Prostate gland (tissue), 2 donors: ENCODE data around the gene DTYMK.

ENCODE experiments used
- POLR2A ChIP-seq: fragments of 450-650 bp; IDR thresholded peaks from one replicate; pipeline ENCODE4 v1.6.1; 2016; ENCODE audit warnings: antibody characterized with exemption, mild to moderate bottlenecking
- POLR2AphosphoS5 ChIP-seq: sonication (generic); formaldehyde crosslinking; IDR thresholded peaks from one replicate; pipeline ENCODE4 v1.6.1; 2017; ENCODE audit warnings: antibody characterized with exemption
- TF ChIP-seq, protein P1 (sequence below), 4 experiments: fragments of 200-600 bp in 2 of 4; fragments of 450-650 bp in 2 of 4; sonication (generic) in 2 of 4; IDR thresholded peaks; 1 replicate in 3 of 4; 2 replicates in 1 of 4; pipeline ENCODE4 v1.5.1; 2016 to 2019; ENCODE audit warnings: antibody characterized with exemption in 4 of 4, mild to moderate bottlenecking in 2 of 4, moderate library complexity in 2 of 4

DNA sequence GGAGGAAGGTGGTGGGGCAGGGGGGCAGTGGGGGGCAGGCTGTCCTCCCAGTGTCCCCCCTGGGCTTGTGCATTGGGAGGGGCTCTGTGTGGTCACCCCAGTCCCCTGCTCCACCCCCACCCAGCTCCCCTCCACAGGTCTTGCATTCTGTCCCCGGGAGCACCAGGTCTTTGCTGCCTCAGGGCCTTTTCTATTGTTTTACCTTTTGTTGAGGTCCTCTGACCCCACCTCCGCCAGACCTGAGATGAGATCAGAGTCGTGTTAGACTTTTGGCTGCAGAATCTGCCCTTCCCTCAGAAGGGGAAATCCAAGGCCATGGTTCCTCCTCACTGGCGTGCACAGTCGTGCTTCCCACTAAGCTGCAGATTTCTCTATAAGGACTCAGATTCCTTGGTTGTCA, 28.3 kb downstream of the DTYMK start:
- TF ChIP-seq, protein P1, sequence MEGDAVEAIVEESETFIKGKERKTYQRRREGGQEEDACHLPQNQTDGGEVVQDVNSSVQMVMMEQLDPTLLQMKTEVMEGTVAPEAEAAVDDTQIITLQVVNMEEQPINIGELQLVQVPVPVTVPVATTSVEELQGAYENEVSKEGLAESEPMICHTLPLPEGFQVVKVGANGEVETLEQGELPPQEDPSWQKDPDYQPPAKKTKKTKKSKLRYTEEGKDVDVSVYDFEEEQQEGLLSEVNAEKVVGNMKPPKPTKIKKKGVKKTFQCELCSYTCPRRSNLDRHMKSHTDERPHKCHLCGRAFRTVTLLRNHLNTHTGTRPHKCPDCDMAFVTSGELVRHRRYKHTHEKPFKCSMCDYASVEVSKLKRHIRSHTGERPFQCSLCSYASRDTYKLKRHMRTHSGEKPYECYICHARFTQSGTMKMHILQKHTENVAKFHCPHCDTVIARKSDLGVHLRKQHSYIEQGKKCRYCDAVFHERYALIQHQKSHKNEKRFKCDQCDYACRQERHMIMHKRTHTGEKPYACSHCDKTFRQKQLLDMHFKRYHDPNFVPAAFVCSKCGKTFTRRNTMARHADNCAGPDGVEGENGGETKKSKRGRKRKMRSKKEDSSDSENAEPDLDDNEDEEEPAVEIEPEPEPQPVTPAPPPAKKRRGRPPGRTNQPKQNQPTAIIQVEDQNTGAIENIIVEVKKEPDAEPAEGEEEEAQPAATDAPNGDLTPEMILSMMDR (IDR thresholded peaks at IDR 0.05), result no peak
- TF ChIP-seq POLR2A (no peak), POLR2AphosphoS5 (no peak)
